K562 (cell line): ENCODE measurements around the gene GP1BB. TPM values are rescaled to one million over a fixed set of nuclear protein-coding genes. Genes with fewer than 3 reads are reported as not detected.

Source experiments
- ARNT ChIP-seq, 2 experiments: fragments of 450-650 bp; IDR thresholded peaks; 2 replicates each; pipeline ENCODE4 v1.6.1; 2016; ENCODE audit warnings: mild to moderate bottlenecking in 1 of 2
- ATF2 ChIP-seq: sonication (generic); formaldehyde crosslinking; IDR thresholded peaks from 2 replicates; pipeline ENCODE4 v1.8.1; 2022; ENCODE audit warnings: missing genetic modification reagents
- ATF4 ChIP-seq: fragments of 450-650 bp; formaldehyde crosslinking; IDR thresholded peaks from 2 replicates; pipeline ENCODE4 v1.4.0; 2022; ENCODE audit warnings: mild to moderate bottlenecking, moderate library complexity
- CBX1 ChIP-seq: sonication (generic); IDR thresholded peaks from 2 replicates; pipeline ENCODE4 v1.6.1; 2016; ENCODE audit warnings: antibody characterized with exemption, low read depth, mild to moderate bottlenecking
- CLOCK ChIP-seq: fragments of 250-450 bp; sonication (Bioruptor Pico); IDR thresholded peaks from 2 replicates; pipeline ENCODE4 v1.4.0; 2020; ENCODE audit warnings: mild to moderate bottlenecking, moderate library complexity, borderline replicate concordance
- GABPB1 ChIP-seq: sonication (generic); formaldehyde crosslinking; IDR thresholded peaks from 2 replicates; pipeline ENCODE4 v1.8.0; 2022; ENCODE audit warnings: mild to moderate bottlenecking, missing genetic modification reagents
- HIVEP1 ChIP-seq: fragments of 250-450 bp; sonication (Bioruptor Pico); IDR thresholded peaks from 2 replicates; pipeline ENCODE4 v1.4.0; 2020; ENCODE audit warnings: mild to moderate bottlenecking
- JUNB ChIP-seq: fragments of 450-650 bp; formaldehyde crosslinking; conservative IDR thresholded peaks from 2 replicates; pipeline ENCODE4 v1.4.0; 2020; ENCODE audit warnings: mild to moderate bottlenecking
- KAT8 ChIP-seq: fragments of 450-650 bp; IDR thresholded peaks from 2 replicates; pipeline ENCODE4 v1.6.1; 2016; ENCODE audit warnings: low read depth, mild to moderate bottlenecking
- MECOM ChIP-seq: fragments of 250-450 bp; sonication (Bioruptor Pico); IDR thresholded peaks from 2 replicates; pipeline ENCODE4 v1.8.0; 2022; ENCODE audit warnings: inconsistent platforms
- NR2C1 ChIP-seq, 2 experiments: fragments of 450-650 bp; IDR thresholded peaks; 2 replicates each; pipeline ENCODE4 v1.6.1; 2017; ENCODE audit warnings: mild to moderate bottlenecking in 2 of 2, antibody characterized with exemption in 1 of 2, inconsistent platforms in 1 of 2, missing compliant biosample characterization in 1 of 2, missing genetic modification characterization in 1 of 2
- RBM34 ChIP-seq: fragments of 200-400 bp; formaldehyde crosslinking; IDR thresholded peaks from 2 replicates; pipeline ENCODE4 v1.6.1; 2018; ENCODE audit warnings: low read length, borderline replicate concordance; ENCODE audit not compliant: insufficient read depth
- SMAD4 ChIP-seq: fragments of 250-450 bp; sonication (Bioruptor Pico); conservative IDR thresholded peaks from 2 replicates; pipeline ENCODE4 v1.8.0; 2021; ENCODE audit warnings: inconsistent platforms, mild to moderate bottlenecking, moderate library complexity
- SRF ChIP-seq, 2 experiments: fragments of 250-450, 450-650 bp in 1 of 2; sonication (Bioruptor Pico) in 1 of 2; sonication (generic) in 1 of 2; formaldehyde crosslinking; IDR thresholded peaks; 2 replicates each; pipeline versions ENCODE4 v1.5.0 to v1.5.1; 2020 to 2022; ENCODE audit warnings: mild to moderate bottlenecking in 1 of 2, missing genetic modification reagents in 1 of 2
- TRIM25 ChIP-seq: fragments of 450-650 bp; IDR thresholded peaks from 2 replicates; pipeline ENCODE4 v1.7.0; 2016; ENCODE audit warnings: borderline replicate concordance
- ZNF12 ChIP-seq: sonication (generic); formaldehyde crosslinking; IDR thresholded peaks from 2 replicates; pipeline ENCODE4 v1.4.0; 2020; ENCODE audit warnings: mild to moderate bottlenecking, missing genetic modification reagents
- ZNF143 ChIP-seq: sonication (generic); formaldehyde crosslinking; IDR thresholded peaks from 2 replicates; pipeline ENCODE4 v1.9.0; 2022; ENCODE audit warnings: mild to moderate bottlenecking, missing genetic modification reagents
- ZNF165 ChIP-seq: fragments of 250-450 bp; sonication (Bioruptor Pico); IDR thresholded peaks from 2 replicates; pipeline ENCODE4 v1.4.0; 2020; ENCODE audit warnings: borderline replicate concordance
- ZNF280A ChIP-seq: fragments of 450-650 bp; IDR thresholded peaks from 2 replicates; pipeline ENCODE4 v1.6.1; 2018; ENCODE audit warnings: mild to moderate bottlenecking, low read depth; ENCODE audit not compliant: partially characterized antibody
- ZSCAN29 ChIP-seq: fragments of 450-650 bp; IDR thresholded peaks from 2 replicates; pipeline ENCODE4 v1.6.1; 2017
- polyA plus RNA-seq, 8 experiments: library from polyadenylated mRNA; depleted of rRNA in 4 of 8; stranded (reverse) in 5 of 8; unstranded in 3 of 8; fragments of >200 nt; fragmentation: Nextera tagmentation in 2 of 8; fragmentation: Illumina TruSeq in 1 of 8; extraction: Ambion mirVana in 2 of 8; extraction: Trizol in 1 of 8; gene quantifications; 2 replicates each; pipeline versions ENCODE4 v1.2.1 to v1.2.3, GENCODE V29; 2011 to 2014; ENCODE audit warnings: inconsistent platforms in 1 of 8, missing spikeins in 1 of 8
- total RNA-seq, 7 experiments: library from RNA; depleted of rRNA in 6 of 7; stranded (reverse); fragments of >200 nt in 6 of 7; fragmentation: Illumina TruSeq in 2 of 7; extraction: Trizol in 2 of 7; gene quantifications; 2 replicates each; pipeline versions ENCODE4 v1.2.1 to v1.2.3, GENCODE V29; 2011 to 2021; ENCODE audit warnings: low replicate concordance in 1 of 7

The GP1BB gene
- total and polyA plus RNA-seq, 9 of the 15 experiments (the other 6 are each of a cell fraction or from before 2014, with no cell fraction given): 0.69 to 162 (median 2.8) TPM

GRCh38 chr22:19679522-19680101 is 43.7 kb upstream of the GP1BB start (continued):
- TF ChIP-seq ZNF165 (CRISPR knock-in tag) (0 out of 2 replicates have a peak, but pooled peaks have one; percentile 32), ZNF143 (CRISPR knock-in tag) (no peak), ATF4 (CRISPR knock-in tag) (0 out of 2 replicates have a peak, but pooled peaks have one; percentile 24), ARNT (IDR thresholded peaks at IDR 0.05) (0 out of 4 replicates have a peak, but pooled peaks of 1 of the 2 experiments have one; percentile 51), CBX1 (peak; percentile 93; the same call in 1 of the 2 replicates), ATF2 (CRISPR knock-in tag) (no peak), ZNF12 (CRISPR knock-in tag) (no peak), CLOCK (CRISPR knock-in tag) (no peak), SRF (CRISPR knock-in tag; IDR thresholded peaks at IDR 0.05) (peak in 1 of 2 experiments; percentile 70; a peak in 3 of 4 replicates), GABPB1 (CRISPR knock-in tag) (peak; percentile 46; the same call in 1 of the 2 replicates), SMAD4 (CRISPR knock-in tag) (peak; percentile 71), HIVEP1 (CRISPR knock-in tag) (peak; percentile 67; the same call in 1 of the 2 replicates), MECOM (CRISPR knock-in tag) (no peak), TRIM25 (no peak), ZSCAN29 (no peak), RBM34 (no peak), ZNF280A (no peak), NR2C1 (IDR thresholded peaks at IDR 0.05) (no peak), NR2C1 (tag; IDR thresholded peaks at IDR 0.05) (peak; percentile 30; the same call in 1 of the 2 replicates), KAT8 (no peak), JUNB (CRISPR knock-in tag) (0 out of 2 replicates have a peak, but pooled peaks have one; percentile 21)
